HEK293 (cell line): ENCODE data around the gene HEMK1.
A peak's percentile ranks its signal among the peaks of the same experiment; 100 is the strongest.

ENCODE experiments used
- KLF8 ChIP-seq: fragments of 450-650 bp; formaldehyde crosslinking; IDR thresholded peaks from 2 replicates; pipeline ENCODE4 v1.5.1; 2016; ENCODE audit warnings: missing biosample characterization, missing genetic modification characterization
- MYNN ChIP-seq: fragments of 450-650 bp; formaldehyde crosslinking; IDR thresholded peaks from 2 replicates; pipeline ENCODE4 v1.5.1; 2016; ENCODE audit warnings: missing biosample characterization, missing genetic modification characterization, borderline replicate concordance
- MZF1 ChIP-seq: fragments of 450-650 bp; formaldehyde crosslinking; IDR thresholded peaks from 2 replicates; pipeline ENCODE4 v1.5.1; 2017; ENCODE audit warnings: missing biosample characterization, missing genetic modification characterization, borderline replicate concordance
- PRDM4 ChIP-seq: fragments of 450-650 bp; formaldehyde crosslinking; IDR thresholded peaks from 2 replicates; pipeline ENCODE4 v1.5.1; 2017; ENCODE audit warnings: missing biosample characterization, missing genetic modification characterization
- PRDM6 ChIP-seq: fragments of 450-650 bp; formaldehyde crosslinking; IDR thresholded peaks from 2 replicates; pipeline ENCODE4 v1.5.1; 2017; ENCODE audit warnings: missing biosample characterization, missing genetic modification characterization
- REPIN1 ChIP-seq: fragments of 450-650 bp; formaldehyde crosslinking; IDR thresholded peaks from 2 replicates; pipeline ENCODE4 v1.5.1; 2017; ENCODE audit warnings: missing biosample characterization, missing genetic modification characterization, low read depth
- YY1 ChIP-seq: fragments of 450-650 bp; formaldehyde crosslinking; IDR thresholded peaks from 2 replicates; pipeline ENCODE4 v1.5.1; 2018; ENCODE audit warnings: missing biosample characterization, missing genetic modification characterization
- ZBTB8A ChIP-seq: fragments of 450-650 bp; formaldehyde crosslinking; IDR thresholded peaks from 2 replicates; pipeline ENCODE4 v1.5.1; 2016; ENCODE audit warnings: missing biosample characterization, missing genetic modification characterization
- ZNF169 ChIP-seq: fragments of 450-650 bp; formaldehyde crosslinking; IDR thresholded peaks from 2 replicates; pipeline ENCODE4 v1.5.1; 2016; ENCODE audit warnings: missing biosample characterization, missing genetic modification characterization
- ZNF174 ChIP-seq: fragments of 450-650 bp; formaldehyde crosslinking; IDR thresholded peaks from 2 replicates; pipeline ENCODE4 v1.5.0; 2017; ENCODE audit warnings: missing biosample characterization, mild to moderate bottlenecking, missing genetic modification characterization
- ZNF202 ChIP-seq: fragments of 450-650 bp; formaldehyde crosslinking; IDR thresholded peaks from 2 replicates; pipeline ENCODE4 v1.5.1; 2016; ENCODE audit warnings: missing biosample characterization, missing genetic modification characterization, borderline replicate concordance
- ZNF24 ChIP-seq: fragments of 450-650 bp; formaldehyde crosslinking; IDR thresholded peaks from 2 replicates; pipeline ENCODE4 v1.5.1; 2016; ENCODE audit warnings: missing biosample characterization, missing genetic modification characterization
- ZNF280D ChIP-seq: fragments of 450-650 bp; formaldehyde crosslinking; IDR thresholded peaks from 2 replicates; pipeline ENCODE4 v1.5.1; 2016; ENCODE audit warnings: missing biosample characterization, missing genetic modification characterization
- ZNF324 ChIP-seq: fragments of 450-650 bp; formaldehyde crosslinking; IDR thresholded peaks from 2 replicates; pipeline ENCODE4 v1.5.1; 2016; ENCODE audit warnings: missing biosample characterization, missing genetic modification characterization
- ZNF354C ChIP-seq: fragments of 450-650 bp; formaldehyde crosslinking; IDR thresholded peaks from 2 replicates; pipeline ENCODE4 v1.5.1; 2016; ENCODE audit warnings: missing biosample characterization, missing genetic modification characterization, low read depth, borderline replicate concordance
- ZNF362 ChIP-seq: fragments of 450-650 bp; formaldehyde crosslinking; IDR thresholded peaks from 2 replicates; pipeline ENCODE4 v1.5.1; 2016; ENCODE audit warnings: missing biosample characterization, missing genetic modification characterization
- ZNF366 ChIP-seq: fragments of 450-650 bp; formaldehyde crosslinking; conservative IDR thresholded peaks from 2 replicates; pipeline ENCODE4 v1.5.1; 2016; ENCODE audit warnings: missing biosample characterization, missing genetic modification characterization
- ZNF398 ChIP-seq: fragments of 450-650 bp; formaldehyde crosslinking; IDR thresholded peaks from 2 replicates; pipeline ENCODE4 v1.5.1; 2017; ENCODE audit warnings: missing biosample characterization, missing genetic modification characterization
- ZNF510 ChIP-seq: fragments of 450-650 bp; formaldehyde crosslinking; IDR thresholded peaks from 2 replicates; pipeline ENCODE4 v1.5.1; 2018; ENCODE audit warnings: mild to moderate bottlenecking, missing genetic modification characterization, missing biosample characterization; ENCODE audit not compliant: insufficient replicate concordance
- ZNF639 ChIP-seq: fragments of 450-650 bp; formaldehyde crosslinking; IDR thresholded peaks from 2 replicates; pipeline ENCODE4 v1.5.1; 2016; ENCODE audit warnings: missing biosample characterization, missing genetic modification characterization
- ZSCAN18 ChIP-seq: fragments of 450-650 bp; formaldehyde crosslinking; IDR thresholded peaks from 2 replicates; pipeline ENCODE4 v1.5.1; 2016; ENCODE audit warnings: missing biosample characterization, missing genetic modification characterization
- ZSCAN23 ChIP-seq: fragments of 450-650 bp; formaldehyde crosslinking; IDR thresholded peaks from 2 replicates; pipeline ENCODE4 v1.5.1; 2016; ENCODE audit warnings: missing biosample characterization, missing genetic modification characterization
- ZSCAN5A ChIP-seq: fragments of 450-650 bp; formaldehyde crosslinking; IDR thresholded peaks from 2 replicates; pipeline ENCODE4 v1.5.1; 2016; ENCODE audit warnings: missing biosample characterization, missing genetic modification characterization

Gene HEMK1

GRCh38 chr3:50568947-50569749, at the start of gene HEMK1 (continued):
- TF ChIP-seq ZNF639 (tag by site-specific recombination): peak; percentile 95
- TF ChIP-seq YY1: peak; percentile 68
- no peak for TF ChIP-seq ZNF169 (tag by site-specific recombination)
- TF ChIP-seq ZSCAN5A (tag by site-specific recombination): peak; percentile 61; the same call in 1 of the 2 replicates
- TF ChIP-seq PRDM4 (tag by site-specific recombination): peak; percentile 53; the same call in 1 of the 2 replicates
- peak; percentile 90 for TF ChIP-seq ZBTB8A
- TF ChIP-seq ZNF366 (tag by site-specific recombination): no peak
- peak; percentile 92 for TF ChIP-seq KLF8 (tag by site-specific recombination)
- TF ChIP-seq MYNN (tag by site-specific recombination): no peak; the same call in 1 of the 2 replicates
- TF ChIP-seq REPIN1 (tag by site-specific recombination): no peak
- TF ChIP-seq ZNF354C (tag by site-specific recombination): no peak
- TF ChIP-seq ZNF24 (tag by site-specific recombination): peak; percentile 80; the same call in 1 of the 2 replicates
- TF ChIP-seq ZNF362 (tag by site-specific recombination): no peak
- TF ChIP-seq ZNF398 (tag by site-specific recombination): no peak
- no peak for TF ChIP-seq ZNF280D
- 0 out of 2 replicates have a peak, but pooled peaks have one; percentile 83 for TF ChIP-seq ZSCAN23
- peak; percentile 98 for TF ChIP-seq ZNF324 (tag by site-specific recombination)
- no peak for TF ChIP-seq ZNF174 (tag by site-specific recombination)
- TF ChIP-seq ZSCAN18: peak; percentile 79
- no peak for TF ChIP-seq PRDM6 (tag by site-specific recombination)
- no peak for TF ChIP-seq ZNF510 (tag by site-specific recombination)
- no peak for TF ChIP-seq ZNF202 (tag by site-specific recombination)
- TF ChIP-seq MZF1 (tag by site-specific recombination): peak; percentile 88; the same call in 1 of the 2 replicates
